Effector CD4-positive, alpha-beta T cell (primary cell): ENCODE results near the gene UBL4A.
A peak's percentile ranks its signal among the peaks of the same experiment; 100 is the strongest.
"Not testable (repeated sequence)": the region's sequence is repeated elsewhere in the genome, so short reads cannot be mapped to it uniquely, and the experiment has no call there.

ENCODE experiments used
- DNase-seq: peaks from one replicate; pipeline ENCODE4 v3.0.0-alpha.2; 2020

UBL4A gene

DNA sequence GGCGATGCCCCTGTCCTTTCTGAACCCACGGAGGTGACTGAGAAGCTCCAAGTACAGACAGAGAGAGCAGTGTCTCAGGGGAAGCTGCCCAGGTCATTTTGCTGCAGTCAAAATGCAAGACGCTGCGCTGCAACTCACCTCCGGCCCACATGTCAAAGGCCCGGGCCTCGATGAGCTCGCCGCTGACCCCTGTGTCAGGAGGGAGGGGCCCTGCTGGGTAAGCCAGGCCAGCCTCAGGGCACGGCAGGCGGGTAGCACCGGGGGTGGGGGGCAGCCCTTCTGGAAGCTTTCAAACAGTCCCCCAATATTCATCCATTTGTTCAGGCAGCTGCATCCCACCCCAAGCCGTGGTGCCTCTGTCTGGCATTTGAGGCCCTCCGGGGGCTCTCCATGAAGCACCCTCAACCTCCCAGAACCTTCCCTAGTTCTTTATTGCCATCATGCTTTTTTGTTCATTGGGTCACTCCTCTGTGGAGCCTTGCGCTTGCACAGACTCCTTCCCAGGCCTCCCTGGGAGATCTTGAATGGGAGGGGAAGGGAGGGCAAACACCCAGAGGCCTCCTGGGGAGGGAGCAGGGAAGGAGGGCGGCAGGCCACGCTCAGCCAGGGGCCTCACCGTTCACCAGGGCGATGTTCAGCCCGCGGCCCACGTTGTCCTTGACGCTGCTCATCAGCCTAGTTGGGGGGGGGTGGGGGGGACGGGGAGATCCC lies 21.4 kb upstream of the UBL4A start:
- no peak for DNase-seq

DNA sequence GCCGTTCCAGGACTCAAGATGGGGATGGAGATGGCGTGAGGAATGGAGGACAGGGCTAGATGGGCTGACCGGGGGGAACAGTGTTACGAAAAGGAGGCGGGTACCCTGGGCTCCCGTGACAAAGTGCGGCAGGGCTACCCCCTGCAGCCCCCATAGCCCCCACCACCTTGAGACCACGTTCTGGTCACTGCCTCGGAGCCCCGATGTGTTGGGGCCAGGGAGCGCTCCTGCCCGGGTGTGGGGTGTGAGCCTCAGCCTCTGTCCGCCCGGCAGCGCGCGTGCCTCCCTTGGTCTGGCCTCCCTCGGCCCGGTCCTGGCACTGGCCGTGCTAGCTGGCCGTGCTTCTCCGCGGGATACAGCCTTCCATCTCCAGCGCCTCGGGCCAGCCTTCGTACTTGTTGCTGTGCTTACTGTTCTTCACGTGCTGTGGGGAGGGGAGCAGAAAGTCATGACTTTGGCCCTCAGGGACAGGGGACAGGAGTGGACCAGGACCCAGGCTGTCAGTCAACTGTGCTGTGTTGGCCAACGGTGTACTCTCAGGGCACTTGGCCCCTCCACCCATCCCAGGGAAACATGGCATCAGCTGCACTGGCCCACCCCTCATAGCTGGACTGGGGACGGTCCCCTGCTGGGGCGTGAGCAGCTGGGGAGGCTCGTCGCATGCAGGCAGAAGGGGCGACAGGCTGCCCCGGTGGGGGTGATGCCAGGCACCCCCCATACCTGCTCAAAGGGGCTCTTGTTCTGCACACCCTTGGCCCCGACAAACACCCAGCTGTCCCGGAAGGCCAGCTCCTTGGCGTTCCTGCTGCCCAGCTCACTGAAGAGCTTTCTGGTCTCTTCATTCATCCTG lies 20.3 kb upstream of the UBL4A start:
- DNase-seq = no peak

DNA sequence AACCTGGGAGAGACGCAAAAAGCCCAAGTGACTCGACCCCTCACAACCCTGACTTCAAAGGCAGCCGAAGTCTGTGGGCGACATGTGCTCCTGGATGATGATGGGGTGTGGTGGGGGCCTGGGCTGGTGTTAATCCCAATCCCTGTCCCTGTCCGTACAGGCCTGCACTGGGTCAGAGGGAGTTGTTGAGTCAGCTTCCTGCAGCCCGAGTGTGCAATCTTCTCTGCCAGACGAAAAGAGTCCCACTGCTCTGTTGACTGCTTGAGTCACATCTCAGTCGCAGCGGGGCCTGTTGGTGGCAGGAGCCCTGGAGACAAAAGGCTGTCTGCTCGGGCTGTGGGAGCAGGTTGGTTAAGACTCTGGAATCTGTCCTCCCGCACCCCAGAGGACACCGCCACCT lies 19.3 kb upstream of the UBL4A start:
- DNase-seq = no peak

DNA sequence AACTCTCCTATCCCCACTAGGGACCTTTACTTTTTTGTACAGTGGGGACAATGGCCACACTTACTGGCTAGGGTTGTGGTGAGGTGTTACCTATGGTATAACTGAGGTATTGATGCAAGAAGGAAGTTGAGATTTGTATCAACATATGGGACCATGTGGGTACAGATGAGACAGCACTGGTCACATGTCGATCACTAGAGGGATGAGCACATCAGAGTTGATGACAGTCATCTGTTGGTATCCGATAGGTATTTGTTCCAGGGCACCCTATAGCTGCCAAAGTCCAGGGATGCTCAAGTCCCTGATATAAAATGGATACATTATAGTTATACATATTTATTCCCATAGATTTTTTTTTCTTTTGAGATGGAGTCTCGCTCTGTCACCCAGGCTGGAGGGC lies 16.6 kb upstream of the UBL4A start:
- no peak for DNase-seq

DNA sequence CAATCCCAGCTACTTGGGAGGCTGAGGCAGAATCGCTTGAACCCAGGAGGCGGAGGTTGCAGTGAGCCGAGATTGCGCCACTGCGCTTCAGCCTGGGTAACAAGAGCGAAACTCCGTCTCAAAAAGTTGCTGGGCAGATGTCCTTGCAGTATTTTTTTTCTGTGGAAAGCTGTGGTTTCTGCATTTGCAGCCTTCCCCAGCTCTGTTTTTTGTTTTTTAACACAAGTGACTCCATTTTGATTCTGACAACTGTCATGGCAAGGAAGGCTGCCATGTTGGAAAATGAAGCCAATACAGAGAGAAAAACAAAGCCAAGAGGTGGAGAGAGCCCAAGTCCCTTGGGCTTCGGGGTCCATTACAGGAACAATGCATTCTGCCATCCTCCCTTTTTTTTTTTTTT lies 15.7 kb upstream of the UBL4A start:
- no peak for DNase-seq

DNA sequence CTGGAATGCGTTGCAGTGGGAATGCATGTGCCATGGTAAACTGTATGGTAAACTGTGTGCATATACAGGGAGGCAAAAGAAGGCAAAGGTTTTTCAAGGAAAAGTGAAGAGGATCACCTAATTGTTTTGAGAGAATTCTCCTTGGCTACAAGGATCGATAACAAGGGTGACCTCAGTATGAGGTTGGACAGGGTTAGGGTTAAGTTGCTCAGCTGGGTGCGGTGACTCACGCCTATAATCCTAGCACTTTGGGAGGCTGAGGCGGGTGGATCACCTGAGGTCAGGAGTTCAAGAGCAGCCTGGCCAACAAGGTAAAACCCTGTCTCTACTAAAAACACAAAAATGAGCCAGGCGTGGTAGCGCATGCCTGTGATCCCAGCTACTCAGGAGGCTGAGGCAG lies 15.0 kb upstream of the UBL4A start:
- DNase-seq = not testable (repeated sequence)

DNA sequence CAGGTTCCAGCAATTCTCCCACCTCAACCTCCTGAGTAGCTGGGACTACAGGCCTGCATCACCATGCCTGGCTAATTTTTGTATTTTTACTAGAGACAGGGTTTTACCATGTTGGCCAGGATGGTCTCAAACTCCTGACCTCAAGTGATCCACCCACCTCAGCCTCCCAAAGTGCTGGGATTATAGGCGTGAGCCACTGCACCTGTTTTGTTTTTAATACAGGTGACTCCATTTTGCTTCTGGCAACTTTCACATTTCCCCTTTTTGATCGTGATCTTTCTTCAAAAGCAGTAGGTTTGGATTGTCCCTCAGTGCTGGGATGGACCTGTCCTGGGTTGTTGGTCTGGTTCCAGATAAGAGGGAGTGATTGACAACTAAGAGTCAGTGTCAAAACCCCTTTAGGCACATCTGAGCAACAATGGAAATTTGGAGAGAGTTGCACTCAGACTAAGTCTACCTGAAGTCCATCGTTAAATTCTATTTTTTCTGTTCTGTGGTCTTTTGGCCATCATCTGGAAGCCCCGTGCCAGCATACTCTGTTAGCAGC lies 10.2 kb upstream of the UBL4A start:
- not testable (repeated sequence) for DNase-seq

DNA sequence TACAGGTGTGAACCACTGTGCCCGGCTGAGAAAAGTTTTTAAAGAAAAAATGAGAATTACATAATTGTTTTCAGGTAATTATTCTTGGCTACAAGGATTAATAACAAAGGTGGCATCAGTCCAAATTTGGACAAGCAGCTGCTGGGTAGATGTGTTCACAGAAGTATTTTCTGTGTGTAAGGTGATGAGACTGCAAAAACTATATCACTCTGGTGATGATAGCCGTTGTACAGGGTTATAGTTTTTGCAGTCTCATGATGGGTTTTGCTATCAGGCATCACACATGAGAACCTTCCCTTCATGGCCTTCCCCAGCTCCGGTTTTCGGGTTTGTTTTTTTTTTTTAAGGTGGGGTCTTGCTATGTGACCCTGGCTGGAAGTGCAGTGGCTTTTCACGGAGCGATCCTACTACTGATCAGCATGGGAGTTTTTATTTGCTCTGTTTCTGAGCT lies 9.1 kb upstream of the UBL4A start:
- DNase-seq = no peak

DNA sequence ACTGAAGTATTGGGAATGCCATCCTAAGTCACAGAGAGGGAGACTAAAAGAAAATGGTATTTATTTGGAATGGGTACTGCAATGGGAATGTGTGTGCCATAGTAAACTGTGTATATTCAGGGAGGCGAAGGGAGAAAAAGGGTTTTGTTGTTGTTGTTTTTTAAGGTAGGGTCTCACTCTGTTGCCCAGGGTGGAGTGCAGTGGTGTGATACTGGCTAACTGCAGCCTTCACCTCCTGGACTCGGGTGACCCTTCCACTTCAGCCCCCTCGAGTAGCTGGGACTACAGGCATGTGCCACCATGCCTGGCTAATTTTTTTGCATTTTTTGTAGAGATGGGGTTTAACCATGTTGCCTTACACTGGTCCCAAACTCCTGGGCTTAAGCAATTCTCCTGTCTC lies 8.3 kb upstream of the UBL4A start:
- DNase-seq = no peak

DNA sequence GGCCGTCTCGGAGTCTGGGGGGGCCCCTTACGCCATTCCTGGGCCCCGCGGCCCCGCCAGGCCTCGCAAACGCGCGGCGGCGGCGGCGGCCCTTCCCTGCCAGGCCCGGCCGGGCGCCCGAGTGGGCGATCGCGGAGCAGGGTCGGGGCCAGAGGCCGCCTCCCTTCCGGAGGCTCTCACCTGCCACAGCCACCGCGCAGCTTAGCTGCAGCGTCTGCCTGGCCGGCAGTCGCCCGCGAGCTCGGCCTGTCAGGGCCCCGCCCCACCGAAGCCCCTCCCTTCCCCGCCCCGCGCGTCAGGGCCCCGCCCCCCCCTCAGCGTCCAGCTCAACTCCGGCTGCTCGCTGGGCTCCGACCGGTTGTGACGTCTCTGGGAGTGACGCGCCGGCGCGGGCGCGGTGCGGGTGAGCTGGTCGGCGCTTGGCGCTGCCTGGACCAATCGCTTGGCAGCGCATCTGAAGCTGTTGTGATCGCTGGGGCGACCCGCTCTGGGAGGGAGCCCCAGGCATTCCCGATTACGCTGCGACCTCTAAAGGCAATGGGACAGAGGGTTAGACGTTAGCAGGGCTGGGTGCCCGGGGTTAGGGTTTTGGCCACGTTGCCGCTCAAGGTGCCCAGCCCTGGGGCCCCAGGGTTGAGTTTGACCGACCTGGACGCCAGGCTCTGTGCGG lies 4.1 kb upstream of the UBL4A start, which contains the start of gene SLC10A3:
SLC10A3 (minus strand) TSS at position 216 of the 670 bp plus-strand sequence. CDS start 1,689 bp downstream, outside the sequence.
- DNase-seq = peak; percentile 80

DNA sequence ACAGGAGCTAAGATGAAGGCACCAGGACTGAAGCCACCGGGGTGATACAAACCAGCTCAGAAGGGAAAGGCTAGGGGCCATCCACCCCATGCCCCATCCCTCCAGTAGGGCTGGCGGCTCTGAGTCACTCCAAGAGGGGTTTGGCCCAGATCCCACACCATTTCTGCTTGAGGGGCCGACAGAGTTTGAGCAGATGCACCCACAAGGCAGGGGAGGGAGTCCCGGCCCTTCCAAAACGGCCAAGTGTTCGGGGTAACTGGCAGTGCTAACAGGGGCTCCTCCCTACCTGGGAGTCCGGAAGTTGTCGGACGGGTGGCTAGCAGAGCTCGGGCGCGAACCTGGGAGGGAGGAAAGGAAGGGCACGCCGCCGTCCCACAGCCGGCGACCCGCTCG lies 3.6 kb upstream of the UBL4A start:
- DNase-seq = no peak

DNA sequence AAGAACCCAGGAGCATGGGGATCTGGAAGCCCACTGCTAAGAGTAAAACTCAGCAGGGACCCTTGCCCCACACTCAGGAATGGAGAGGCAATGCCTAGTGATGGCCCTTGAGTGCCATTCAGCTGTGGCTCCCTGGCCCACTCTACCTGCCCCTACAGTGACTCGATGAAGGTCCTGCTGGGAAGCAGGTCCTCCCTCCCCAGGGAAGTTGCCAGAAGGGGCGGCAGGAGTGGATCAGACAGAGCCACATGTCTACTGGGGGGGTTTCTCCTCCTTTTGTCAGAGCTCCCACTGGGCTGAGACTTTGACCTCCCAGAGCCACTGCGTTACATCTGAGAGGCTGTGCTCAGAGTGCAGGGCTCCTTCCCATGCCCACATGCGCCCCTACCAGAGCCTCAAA lies 2.8 kb upstream of the UBL4A start:
- DNase-seq = no peak

DNA sequence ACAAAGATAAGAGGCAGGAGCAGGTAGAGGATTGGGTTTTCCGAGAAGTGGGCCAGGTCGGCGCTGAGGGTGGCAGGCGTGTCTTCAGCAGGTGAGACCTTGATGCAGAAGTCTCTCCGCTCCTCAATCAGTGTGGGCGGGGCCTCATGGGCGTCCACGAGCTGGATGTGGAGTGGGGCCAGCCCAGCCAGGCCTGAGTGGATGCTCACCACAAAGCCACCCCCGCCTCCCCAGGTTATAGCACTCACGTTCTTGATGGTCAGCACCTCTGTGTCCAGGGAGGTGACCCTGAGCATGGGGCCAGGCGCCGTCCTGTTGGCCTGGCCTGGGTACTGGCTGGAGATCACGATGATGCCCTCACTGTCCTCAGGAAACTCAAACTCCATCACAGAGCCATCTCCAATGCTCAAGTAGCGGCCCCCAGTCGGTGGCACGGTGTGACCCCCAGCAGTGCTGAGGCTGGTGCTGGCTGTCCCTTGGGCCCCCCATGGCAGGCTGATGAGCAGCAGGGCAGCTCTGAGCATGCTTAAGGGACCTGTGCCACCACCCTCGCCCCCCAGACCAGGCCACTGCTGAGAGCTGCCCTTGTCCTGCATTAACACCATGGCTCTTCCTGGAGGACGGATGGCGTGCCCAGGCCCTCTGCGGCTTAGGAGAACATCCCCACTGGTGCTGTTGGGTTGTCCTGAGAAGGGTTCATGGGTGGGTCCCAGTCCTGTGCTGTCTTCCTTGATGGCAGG lies 2.1 kb upstream of the UBL4A start:
- no peak for DNase-seq

DNA sequence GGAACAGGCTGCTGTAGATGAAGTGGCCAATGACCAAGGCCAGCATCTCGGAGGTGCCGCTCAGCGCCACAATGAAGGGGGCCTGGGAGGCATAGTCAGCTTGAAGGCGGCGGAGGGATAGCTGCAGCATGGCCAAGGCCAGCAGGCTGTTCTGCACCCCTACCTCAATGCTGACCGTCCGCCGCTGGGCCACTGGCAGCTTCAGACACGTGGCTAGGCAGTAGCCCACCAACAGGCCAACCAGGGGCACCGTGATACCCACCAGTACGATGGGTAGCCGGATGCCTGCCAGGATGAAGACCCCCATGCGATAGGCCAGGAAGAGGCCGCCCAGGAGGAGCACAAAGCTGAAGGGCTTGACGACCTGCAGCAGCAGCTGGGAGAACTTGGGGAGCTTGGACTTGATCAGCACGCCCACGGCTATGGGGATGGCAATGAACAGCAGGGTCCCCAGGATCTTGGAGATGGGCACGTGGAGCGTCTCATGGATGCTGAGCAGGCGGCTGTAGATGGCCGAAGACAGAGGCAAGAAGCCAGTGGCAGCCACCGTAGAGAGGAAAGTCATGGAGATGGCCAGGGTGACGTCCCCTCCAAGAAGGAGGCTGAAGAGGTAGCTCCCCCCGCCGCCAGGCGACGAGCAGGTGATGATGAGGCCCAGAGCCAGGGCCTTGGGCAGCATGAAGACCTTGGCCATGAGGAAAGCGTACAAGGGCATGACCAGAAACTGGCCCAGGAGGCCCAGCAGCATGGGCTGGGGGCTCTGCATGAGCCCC lies 1.3 kb upstream of the UBL4A start:
- DNase-seq = no peak

DNA sequence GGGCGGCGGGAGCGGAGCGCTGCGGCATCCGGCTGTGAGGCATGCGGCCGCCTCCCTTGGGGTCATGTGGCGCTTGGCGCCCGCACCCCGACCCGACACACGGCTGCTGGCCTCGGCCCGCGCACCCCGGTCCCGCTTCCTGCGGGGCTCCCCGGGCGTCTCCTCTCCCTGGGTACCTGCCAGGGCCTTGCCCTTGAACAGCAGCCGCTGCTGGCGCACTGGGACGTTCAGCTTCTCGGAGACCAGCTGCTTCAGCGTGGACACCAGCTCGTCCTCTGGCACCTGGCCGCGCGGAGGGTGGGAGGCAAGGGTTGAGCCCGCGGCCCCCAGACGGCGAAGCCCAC lies 391 bp downstream of the UBL4A start:
- DNase-seq = peak; percentile 13

DNA sequence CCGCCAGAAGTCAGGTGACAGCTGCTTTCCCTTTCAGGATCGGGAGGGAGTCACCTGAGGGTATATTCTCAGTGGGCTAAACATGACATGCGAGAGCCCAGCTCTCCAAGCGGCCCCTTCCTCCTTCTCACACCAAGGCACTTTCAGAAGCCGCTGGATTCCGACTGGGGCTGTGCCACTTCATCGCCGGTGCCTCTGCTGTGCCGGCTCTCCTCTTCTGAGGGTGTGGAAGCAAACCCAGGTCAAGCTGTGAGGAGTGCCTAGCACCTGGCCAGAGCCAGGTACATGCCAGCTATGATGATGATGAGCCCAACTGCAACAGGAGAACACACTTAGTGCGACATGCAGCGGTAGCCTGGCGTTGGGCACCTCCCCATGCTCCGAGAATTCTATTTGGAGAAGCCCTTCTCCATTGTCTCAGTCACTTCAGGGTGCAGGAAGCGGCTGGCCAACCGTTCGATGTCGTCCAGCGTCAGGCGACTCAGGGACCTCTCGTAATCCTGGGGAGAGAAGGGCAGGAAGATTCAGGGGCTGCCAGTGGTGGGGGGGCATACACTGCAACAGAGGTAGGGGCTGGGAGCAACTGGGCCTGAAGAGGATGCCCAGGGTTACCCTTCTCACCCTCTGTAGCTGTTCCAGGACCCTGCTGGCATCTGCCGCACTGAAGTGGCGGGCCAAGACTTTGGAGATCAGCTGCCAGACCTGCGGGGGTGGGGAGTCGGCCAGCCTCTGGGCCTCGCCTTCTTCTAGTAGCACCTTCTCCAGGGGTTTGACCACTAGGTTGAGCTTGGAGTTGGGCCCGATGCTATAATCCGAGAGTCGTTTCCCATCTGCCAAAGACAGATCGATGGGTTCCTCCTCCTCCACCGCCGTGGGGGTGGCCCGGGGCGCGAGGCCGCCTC lies 1.0 kb downstream of the UBL4A start:
- no peak for DNase-seq

DNA sequence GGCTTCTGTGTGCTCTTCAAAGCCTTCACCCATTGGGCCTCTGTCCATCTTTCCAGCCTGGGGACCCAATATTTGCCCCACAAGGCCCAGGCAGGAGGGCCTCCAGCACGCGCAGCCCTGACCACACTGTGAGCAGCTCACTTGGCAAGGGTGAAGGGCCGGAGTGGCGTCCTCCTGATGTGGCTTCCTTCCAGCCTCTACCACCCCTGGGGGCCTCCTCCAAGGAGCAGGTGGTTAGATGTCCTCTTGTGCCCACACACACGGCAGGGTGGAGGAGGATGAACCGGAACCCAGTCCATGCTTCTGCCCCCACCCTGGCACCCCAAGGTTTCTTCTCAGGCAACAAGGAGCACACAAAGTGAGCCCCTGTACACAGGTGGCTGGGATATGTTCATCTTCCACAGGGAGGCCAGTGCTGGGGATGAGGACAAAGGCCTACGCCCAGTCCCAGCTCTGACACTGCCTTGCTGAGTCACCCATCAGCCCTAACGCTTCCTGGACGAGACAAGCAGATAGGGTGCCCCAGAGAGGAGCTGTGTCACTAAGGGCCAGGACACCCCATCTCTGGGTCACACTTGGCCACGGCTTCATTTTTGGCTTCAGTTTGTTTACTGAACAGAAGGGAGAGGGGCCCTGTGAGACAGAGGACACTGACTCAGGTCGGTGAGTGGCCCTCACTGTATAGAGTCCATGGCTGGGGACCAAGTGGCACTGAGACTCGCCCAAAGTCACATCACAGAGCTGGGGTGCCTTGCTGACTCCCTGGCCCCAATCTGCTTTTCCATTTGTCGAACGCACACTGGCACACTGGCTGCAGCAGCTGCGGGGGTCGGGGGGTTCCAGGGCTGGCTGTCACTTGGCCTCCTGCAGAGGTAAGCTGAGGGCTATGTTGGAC lies 1.9 kb downstream of the UBL4A start:
- no peak for DNase-seq

DNA sequence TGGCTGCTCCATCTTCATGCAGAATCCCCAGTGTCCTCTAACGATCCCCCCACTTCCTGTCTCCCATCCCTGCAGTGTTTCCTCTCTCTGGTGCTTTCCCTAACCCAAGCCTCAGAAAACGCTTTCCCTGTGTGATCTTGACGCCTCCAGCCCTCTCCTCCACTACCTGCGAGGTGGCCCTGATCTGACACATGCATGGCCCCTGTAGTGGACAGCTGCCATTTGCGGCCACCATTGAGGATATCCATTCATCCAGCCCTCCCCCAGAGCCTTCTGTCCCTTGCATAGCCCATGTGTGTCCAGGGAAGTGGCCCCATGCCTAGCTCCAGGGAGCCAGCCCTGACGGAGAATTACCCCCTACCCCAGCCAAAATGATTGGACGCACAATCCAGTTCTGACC lies 3.1 kb downstream of the UBL4A start:
- no peak for DNase-seq

DNA sequence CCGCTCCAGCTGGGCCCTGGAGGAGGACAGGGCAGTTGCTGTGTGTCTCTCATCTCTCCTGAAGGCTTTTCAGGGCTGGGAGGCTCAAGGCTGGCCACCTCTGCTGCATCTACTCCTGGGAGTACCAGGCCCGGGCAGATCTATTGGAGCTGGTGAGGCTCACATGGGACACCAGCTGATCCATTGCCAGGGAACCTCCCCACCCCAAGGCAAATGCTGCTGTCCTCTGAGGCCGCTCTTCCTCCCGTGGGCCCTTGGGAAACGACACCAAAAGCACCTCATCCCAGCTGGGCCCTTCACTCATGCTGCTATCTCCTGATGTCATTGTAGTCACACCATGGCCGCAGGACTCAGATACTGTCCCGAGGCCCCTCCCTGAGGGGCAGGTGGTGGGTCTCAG lies 3.6 kb downstream of the UBL4A start:
- DNase-seq = no peak
